ENCODE data around the gene ASPSCR1.

Gene ASPSCR1

GRCh38 chr17:81962499-81963441 is 14.7 kb upstream of the ASPSCR1 start:
- Histone ChIP-seq H3K9me3 (ENCODE audit: control insufficient read depth, insufficient read depth, low read depth, low read length) (no peaks in the 10 kb centered on the region), H3K9ac (ENCODE audit: low read length) (no peak overlapping the region), H3K27ac (ENCODE audit: low read depth, low read length) (no peak overlapping the region), H3K27me3 (ENCODE audit: control insufficient read depth, insufficient read depth, low read length) (peaks cover 77% of the 10 kb centered on the region), H3K4me1 (ENCODE audit: control insufficient read depth, insufficient read depth, low read length) (peaks cover 40% of the 10 kb centered on the region), H3K4me3 (ENCODE audit: low read depth, low read length) (no peak overlapping the region), H3K36me3 (ENCODE audit: control insufficient read depth, insufficient read depth, low read length) (no peaks in the 10 kb centered on the region)

DNA sequence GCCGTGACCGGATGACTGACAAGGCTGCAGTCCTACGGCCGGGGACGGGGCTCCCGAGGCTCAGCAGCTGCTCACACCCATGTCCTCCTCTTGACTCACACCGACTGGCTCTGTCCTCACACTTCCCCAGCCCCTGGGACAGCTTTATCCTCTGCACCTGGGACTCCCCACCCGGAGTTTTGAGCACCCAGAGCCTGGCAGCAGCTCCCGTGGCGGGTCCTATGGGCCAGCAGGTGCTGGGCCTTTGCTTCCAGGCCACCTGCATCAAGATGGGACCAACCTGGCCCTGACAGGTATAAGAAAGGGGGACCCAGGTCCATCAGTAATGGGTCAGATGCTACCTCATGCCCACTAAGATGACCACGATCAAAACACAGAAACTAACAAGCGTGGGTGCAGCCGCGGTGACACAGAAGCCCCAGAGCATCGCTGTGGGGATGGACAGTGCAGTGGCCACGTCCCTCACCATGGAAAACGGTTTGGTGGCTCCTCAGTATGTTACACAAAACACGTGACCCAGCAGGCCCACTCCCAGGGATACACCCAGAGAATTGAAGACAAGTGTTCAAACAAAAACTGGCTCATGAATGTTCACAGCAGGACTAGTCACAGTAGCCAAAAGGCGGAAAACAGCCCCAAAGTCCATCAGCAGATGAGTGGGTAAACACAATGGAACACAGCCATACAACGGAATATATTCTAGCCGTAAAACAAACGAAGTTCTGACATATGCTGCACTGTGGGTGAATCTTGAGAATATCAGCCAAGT is 13.2 kb upstream of the ASPSCR1 start:
- no peak overlapping the region for H3K4me3 ChIP-seq (ENCODE audit: low read depth, low read length)
- H3K4me1 ChIP-seq (ENCODE audit: control insufficient read depth, insufficient read depth, low read length) = peaks cover 42% of the 10 kb centered on the region
- no peak overlapping the region for H3K9ac ChIP-seq (ENCODE audit: low read length)
- no peaks in the 10 kb centered on the region for H3K36me3 ChIP-seq (ENCODE audit: control insufficient read depth, insufficient read depth, low read length)
- H3K27ac ChIP-seq (ENCODE audit: low read depth, low read length) = no peak overlapping the region
- peaks cover 62% of the 10 kb centered on the region for H3K27me3 ChIP-seq (ENCODE audit: control insufficient read depth, insufficient read depth, low read length)
- H3K9me3 ChIP-seq (ENCODE audit: control insufficient read depth, insufficient read depth, low read depth, low read length) = no peaks in the 10 kb centered on the region

DNA sequence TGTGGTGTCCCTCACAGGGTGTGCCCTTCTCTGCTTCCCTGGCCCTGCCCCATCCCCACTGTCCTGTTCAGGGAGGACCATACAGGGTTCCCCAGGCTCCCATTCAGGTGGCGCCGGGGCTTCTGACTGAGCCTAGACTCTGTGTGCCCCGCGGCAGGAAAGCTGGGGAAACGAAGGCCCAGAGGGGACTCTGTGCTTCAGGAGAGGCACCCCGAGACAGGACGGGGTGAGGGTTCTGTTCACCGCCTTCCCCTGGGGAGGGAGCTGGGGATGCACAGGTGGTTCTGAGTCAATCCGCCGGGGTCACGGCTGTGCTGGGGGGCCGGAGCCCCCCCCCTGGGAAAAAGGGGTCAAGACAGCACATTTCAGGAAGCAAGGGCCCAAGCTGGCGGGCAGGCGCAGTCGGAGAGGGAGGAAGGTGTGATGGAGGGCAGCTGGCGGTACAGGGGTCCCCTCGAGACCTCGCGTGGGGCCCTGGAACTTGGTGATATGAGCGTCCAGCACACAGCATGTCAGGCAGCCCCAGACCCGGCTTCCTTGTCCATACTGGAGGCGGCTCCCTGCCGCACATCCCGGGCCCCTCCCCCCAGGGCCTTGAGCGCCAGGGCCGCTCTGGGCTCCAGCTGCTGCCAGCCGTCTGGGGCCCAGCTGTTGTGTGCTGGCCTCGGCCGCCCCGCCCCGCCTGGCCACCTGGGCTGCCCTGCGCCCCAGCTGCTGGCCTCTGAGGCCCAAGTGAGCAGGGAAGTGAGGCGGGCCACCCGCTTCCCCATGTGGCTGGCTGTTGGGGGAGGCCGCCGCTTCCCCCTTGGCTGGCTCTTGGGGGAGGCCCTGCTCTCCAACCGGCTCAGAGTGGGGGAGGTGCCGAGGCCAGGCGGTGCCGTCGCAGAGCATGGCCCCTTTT is 10.8 kb upstream of the ASPSCR1 start:
- Histone ChIP-seq H3K4me1 (ENCODE audit: control insufficient read depth, insufficient read depth, low read length) (peaks cover 42% of the 10 kb centered on the region), H3K9ac (ENCODE audit: low read length) (no peak overlapping the region), H3K4me3 (ENCODE audit: low read depth, low read length) (0 out of 2 replicates have a peak overlapping the region, but pooled peaks have one; percentile 19), H3K27me3 (ENCODE audit: control insufficient read depth, insufficient read depth, low read length) (peaks cover 41% of the 10 kb centered on the region), H3K27ac (ENCODE audit: low read depth, low read length) (no peak overlapping the region), H3K9me3 (ENCODE audit: control insufficient read depth, insufficient read depth, low read depth, low read length) (no peaks in the 10 kb centered on the region), H3K36me3 (ENCODE audit: control insufficient read depth, insufficient read depth, low read length) (no peaks in the 10 kb centered on the region)

DNA sequence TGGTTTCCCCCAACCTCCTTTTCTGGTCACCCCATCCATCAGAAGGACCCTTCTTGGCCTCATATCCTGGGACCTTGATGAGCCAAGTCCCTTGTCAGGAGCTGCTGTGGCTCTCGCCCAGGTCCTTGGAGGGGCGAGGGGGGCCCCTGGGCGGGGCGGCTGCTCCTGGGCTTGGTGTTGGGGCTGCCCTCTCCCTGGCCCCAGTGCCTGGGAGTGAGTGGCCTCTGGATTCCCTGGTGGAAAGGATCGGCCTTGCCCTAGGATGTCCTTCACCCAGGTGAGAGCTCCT is 10.2 kb upstream of the ASPSCR1 start:
- Histone ChIP-seq H3K27ac (ENCODE audit: low read depth, low read length) (no peak overlapping the region), H3K36me3 (ENCODE audit: control insufficient read depth, insufficient read depth, low read length) (no peaks in the 10 kb centered on the region), H3K9ac (ENCODE audit: low read length) (peak overlapping the region; percentile 65), H3K4me3 (ENCODE audit: low read depth, low read length) (0 out of 2 replicates have a peak overlapping the region, but pooled peaks have one; percentile 19), H3K9me3 (ENCODE audit: control insufficient read depth, insufficient read depth, low read depth, low read length) (no peaks in the 10 kb centered on the region), H3K4me1 (ENCODE audit: control insufficient read depth, insufficient read depth, low read length) (peaks cover 39% of the 10 kb centered on the region), H3K27me3 (ENCODE audit: control insufficient read depth, insufficient read depth, low read length) (peaks cover 35% of the 10 kb centered on the region)

GRCh38 chr17:81967533-81968395 is 9.7 kb upstream of the ASPSCR1 start:
- no peak overlapping the region for H3K27ac ChIP-seq (ENCODE audit: low read depth, low read length)
- peaks cover 34% of the 10 kb centered on the region for H3K4me1 ChIP-seq (ENCODE audit: control insufficient read depth, insufficient read depth, low read length)
- no peaks in the 10 kb centered on the region for H3K36me3 ChIP-seq (ENCODE audit: control insufficient read depth, insufficient read depth, low read length)
- H3K27me3 ChIP-seq (ENCODE audit: control insufficient read depth, insufficient read depth, low read length) = peaks cover 29% of the 10 kb centered on the region
- H3K9me3 ChIP-seq (ENCODE audit: control insufficient read depth, insufficient read depth, low read depth, low read length) = peaks cover 4% of the 10 kb centered on the region; the same call in 1 of the 2 replicates
- peak overlapping the region; percentile 45 for H3K4me3 ChIP-seq (ENCODE audit: low read depth, low read length)
- H3K9ac ChIP-seq (ENCODE audit: low read length) = peak overlapping the region; percentile 65

DNA sequence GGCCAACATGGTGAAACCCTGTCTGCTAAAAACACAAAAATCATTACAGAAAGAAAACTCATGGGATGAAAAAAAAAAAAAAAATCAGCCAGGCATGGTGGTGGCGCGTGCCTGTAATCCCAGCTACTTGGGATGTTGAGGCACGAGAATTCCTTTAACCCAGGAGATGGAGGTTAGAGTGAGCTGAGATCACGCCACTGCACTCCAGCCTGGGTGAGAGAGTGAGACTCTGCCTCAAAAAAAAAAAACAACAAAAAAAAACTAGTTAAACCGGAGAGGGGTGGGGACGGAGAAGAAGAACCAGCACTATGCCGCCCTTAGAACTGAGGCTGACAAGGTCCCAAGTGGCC is 9.1 kb upstream of the ASPSCR1 start:
- H3K9me3 ChIP-seq (ENCODE audit: control insufficient read depth, insufficient read depth, low read depth, low read length) = peaks cover 6% of the 10 kb centered on the region; the same call in 1 of the 2 replicates
- peaks cover 23% of the 10 kb centered on the region for H3K27me3 ChIP-seq (ENCODE audit: control insufficient read depth, insufficient read depth, low read length)
- H3K4me3 ChIP-seq (ENCODE audit: low read depth, low read length) = no peak overlapping the region
- peak overlapping the region; percentile 12 for H3K9ac ChIP-seq (ENCODE audit: low read length)
- H3K27ac ChIP-seq (ENCODE audit: low read depth, low read length) = no peak overlapping the region
- H3K36me3 ChIP-seq (ENCODE audit: control insufficient read depth, insufficient read depth, low read length) = no peaks in the 10 kb centered on the region
- H3K4me1 ChIP-seq (ENCODE audit: control insufficient read depth, insufficient read depth, low read length) = peaks cover 28% of the 10 kb centered on the region

- Histone ChIP-seq H3K27ac (ENCODE audit: low read depth, low read length) (no peak overlapping the region), H3K4me3 (ENCODE audit: low read depth, low read length) (no peak overlapping the region), H3K9me3 (ENCODE audit: control insufficient read depth, insufficient read depth, low read depth, low read length) (peaks cover 10% of the 10 kb centered on the region; the same call in 1 of the 2 replicates), H3K36me3 (ENCODE audit: control insufficient read depth, insufficient read depth, low read length) (no peaks in the 10 kb centered on the region), H3K9ac (ENCODE audit: low read length) (no peak overlapping the region), H3K27me3 (ENCODE audit: control insufficient read depth, insufficient read depth, low read length) (peaks cover 16% of the 10 kb centered on the region), H3K4me1 (ENCODE audit: control insufficient read depth, insufficient read depth, low read length) (peaks cover 21% of the 10 kb centered on the region)
Observed at GRCh38 chr17:81968850-81969812, 8.3 kb upstream of the ASPSCR1 start.

DNA sequence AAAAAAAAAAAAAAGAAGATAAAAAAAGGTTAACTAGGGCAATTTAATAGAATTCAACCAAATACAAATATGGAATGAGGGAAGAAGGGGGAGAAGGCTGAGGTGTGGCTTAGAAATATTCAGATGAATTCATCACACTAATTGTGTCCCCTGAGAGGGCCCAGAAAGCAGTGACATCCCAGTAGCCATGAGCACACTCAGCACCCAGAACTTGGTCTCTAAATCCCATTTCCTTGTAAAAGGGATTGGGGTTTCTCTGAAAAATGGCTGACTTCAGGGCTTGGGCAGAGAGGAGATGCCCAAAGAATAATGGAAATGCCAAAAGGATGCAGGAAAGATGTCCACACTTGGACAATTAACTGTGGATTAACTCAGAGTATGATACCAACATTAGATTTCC is 4.0 kb upstream of the ASPSCR1 start:
- peaks cover 7% of the 10 kb centered on the region; the same call in 1 of the 2 replicates for H3K4me1 ChIP-seq (ENCODE audit: control insufficient read depth, insufficient read depth, low read length)
- no peaks in the 10 kb centered on the region for H3K36me3 ChIP-seq (ENCODE audit: control insufficient read depth, insufficient read depth, low read length)
- peaks cover 12% of the 10 kb centered on the region; the same call in 1 of the 2 replicates for H3K9me3 ChIP-seq (ENCODE audit: control insufficient read depth, insufficient read depth, low read depth, low read length)
- no peak overlapping the region for H3K27ac ChIP-seq (ENCODE audit: low read depth, low read length)
- no peak overlapping the region for H3K9ac ChIP-seq (ENCODE audit: low read length)
- H3K4me3 ChIP-seq (ENCODE audit: low read depth, low read length) = no peak overlapping the region
- peaks cover 13% of the 10 kb centered on the region for H3K27me3 ChIP-seq (ENCODE audit: control insufficient read depth, insufficient read depth, low read length)
